Measurements from ENCODE around the gene PIK3C2G.

Gene PIK3C2G

DNA sequence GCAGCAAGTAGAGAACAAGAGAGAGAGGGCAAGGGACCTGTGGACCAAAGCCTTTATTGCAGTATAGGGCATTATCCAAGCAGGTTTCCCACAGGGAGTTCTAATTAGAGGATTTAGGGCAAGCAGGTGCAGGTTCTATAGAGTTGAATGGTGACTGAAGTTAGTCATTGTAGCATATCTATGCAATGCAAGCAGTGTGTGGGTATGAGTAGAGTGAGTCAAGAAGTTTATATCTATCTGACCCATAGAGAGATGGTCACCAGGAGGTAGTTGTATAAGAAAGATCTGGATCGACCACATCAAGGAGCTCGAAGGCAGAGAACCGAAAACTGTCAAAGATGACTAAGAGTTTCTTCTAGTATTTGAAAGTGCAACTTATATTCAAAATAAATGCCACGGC is 309.2 kb downstream of the PIK3C2G start:
- DNase-seq, result no peak

DNA sequence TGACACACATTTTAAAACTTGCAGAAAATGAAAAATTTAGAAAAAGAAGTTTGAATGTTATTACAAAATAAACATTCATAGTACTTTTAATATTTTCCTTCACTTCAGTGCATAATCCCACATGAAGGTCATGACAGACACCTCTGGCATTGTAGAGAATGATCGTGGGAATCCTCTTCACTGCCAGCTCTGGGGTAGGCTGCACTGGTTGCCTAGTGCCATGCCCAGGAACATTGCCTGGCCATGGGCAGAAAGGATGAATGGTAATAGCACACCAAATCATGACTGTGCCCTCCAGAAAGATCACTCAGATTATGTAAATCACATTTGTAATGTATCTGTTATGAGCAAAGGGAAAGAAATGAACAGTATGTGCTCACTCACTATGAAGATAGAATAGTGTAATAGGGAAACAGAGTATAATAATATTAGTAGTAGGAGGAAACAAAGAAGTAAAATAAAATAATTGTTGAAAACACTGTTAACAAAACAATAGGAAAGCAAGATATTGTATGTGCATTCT is 314.8 kb downstream of the PIK3C2G start:
- DNase-seq, result no peak

DNA sequence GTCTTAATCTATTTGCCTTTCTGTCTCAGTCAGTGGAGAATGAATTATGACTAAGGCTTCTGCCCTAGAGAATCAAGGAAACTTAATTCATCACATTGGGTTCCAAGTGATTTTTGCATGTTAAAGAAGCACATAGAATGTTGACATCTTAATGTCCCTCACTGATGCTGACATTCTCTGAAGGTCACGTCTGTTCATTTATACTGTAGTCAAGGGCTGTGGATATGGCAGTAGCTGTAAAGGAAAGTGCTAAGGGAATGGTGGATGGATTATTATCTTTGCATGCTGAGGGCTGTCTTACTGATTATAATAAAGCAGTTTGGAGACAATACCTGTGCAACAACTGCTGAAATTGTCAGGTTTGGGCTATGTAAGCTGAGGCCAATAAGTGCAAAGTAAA is 315.3 kb downstream of the PIK3C2G start:
- DNase-seq, result no peak

DNA sequence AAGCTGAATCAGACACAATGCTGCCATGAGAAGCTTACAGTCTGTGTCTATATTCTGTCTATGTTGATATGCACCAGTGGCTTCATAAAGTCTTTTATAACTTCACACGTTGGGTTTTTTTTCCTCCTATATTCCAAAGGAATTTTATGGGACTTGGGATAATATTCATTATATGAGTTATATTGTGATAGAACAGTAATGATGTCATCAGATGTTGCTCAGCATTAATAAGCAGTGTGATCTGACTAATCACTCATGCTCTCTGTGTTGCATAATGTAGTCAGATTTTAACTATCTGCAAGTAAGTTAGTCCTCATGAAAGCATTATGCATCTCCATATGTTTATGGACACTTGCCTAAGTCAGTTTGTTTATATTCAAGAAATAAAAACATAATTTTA is 316.9 kb downstream of the PIK3C2G start:
- DNase-seq, result no peak

DNA sequence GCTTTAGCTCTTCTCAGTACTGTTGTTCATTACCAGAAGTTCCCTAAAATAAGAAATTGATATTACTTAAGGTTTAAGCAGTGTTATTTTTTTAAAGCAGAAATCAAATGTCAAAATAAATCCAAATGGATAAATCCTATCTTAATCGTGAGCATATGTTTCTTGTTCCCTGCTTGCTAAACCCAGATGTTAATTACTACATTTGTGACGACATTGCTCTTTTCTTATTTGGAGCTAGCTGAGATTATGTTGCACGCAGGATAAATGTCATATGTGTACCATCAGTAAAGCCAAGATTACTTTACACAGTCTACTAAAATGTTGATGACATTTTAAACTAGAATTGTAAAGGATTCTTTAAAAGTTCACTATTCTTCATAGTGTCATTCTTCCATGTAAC is 319.0 kb downstream of the PIK3C2G start:
- no peak for DNase-seq

DNA sequence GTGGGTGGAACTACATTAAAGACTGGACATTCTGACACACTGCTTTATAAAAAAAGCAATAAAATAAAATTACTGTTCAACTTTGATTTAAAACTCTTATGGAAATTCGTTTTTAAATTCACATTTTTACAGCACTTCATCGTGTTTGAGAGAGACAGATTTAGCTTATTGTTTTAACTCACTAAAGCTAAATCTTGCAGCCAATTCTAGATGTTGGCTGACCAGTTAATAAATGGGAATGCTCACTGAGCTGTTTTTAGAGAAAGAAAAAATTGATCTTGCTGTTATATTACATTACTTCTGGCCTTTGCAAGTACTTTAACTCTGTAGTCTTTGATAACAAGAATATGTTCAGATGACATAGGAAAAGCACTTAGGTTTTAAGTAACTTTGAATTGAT is 319.4 kb downstream of the PIK3C2G start:
- DNase-seq, result no peak

DNA sequence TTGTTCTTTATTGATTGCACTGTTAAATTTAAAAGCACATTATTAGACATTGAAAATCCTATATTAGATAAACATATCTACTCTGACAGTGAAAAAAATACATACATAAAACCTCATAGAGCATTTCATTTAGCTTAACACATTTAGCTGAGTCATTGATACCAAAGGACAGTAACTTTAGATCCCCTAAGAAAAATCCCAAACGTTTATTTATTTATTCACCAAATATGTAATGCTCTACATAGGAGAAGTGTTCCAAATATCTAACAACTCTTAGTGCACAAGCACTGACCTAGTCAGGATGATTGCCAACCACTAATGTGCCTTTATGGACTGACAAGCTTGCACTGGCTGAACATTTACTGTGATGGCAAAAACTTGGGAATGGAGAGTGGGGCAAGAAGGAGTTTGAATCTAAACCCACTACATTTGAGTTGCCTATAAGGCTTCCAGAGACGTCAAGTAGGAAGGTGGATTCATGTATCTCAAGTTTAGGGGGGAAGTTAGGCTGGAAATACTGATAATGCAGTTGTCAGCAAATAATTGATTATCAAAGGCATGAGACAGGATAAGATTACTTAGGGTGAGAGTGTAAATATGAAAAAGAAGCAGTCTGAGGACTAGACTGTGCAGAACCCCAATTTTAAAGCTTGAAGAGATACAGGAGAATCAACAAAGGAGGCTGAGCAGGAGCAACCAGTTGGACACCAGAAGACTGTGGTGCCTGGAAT is 320.1 kb downstream of the PIK3C2G start:
- DNase-seq, result no peak

DNA sequence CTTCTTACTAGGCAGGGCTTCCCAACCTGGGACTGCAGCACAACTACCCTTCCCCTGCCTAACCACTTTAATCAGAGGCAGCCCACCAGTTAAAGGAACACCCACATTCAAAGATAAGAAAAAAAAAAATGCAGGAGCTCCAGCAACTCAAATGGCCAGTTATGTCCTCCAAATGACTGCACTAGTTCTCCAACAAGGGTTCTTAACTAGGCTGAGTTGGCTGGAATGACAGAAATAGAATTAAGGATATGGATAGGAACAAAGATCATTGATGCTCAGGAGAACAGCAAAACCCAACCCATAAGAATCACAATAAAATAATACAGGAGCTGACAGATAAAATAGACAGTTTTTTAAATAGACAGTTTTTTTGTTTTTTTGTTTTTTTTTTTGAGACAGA is 322.3 kb downstream of the PIK3C2G start:
- DNase-seq, result no peak

DNA sequence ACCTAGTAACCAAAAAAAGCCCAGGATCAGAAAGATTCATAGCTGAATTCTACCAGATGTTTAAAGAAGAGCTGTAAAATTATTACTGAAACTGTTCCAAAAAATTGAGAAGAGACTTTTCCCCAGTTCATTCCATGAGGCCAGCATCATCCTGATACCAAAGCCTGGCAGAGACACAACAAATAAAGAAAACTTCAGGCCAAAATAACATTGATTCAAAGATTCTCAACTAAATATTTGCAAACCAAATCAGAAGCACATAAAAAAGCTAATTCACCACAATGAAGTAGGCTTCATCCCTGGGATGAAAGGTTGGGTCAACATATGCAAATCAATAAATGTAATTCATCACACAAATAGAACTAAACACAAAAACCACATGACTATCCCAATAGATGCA is 325.3 kb downstream of the PIK3C2G start:
- DNase-seq, result no peak

DNA sequence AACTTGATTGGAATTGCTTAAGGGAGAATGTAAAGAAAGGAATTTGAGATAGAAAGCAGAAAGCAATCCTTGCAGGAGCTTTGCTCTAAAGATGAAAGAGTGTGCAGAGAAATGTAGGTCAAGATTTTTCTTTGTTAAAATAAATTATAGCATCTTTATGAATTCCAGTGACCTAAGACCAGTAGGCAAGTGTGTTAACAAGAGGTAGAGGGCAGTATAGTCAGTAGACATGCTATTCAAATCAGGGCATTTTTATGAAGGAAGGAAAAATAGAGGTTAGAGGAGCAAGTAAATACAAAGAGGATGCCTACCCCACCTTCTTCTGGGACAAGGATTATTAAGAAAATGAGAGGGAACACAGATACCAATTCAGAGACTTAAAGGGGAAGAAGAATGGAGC is 328.0 kb downstream of the PIK3C2G start:
- DNase-seq, result no peak

DNA sequence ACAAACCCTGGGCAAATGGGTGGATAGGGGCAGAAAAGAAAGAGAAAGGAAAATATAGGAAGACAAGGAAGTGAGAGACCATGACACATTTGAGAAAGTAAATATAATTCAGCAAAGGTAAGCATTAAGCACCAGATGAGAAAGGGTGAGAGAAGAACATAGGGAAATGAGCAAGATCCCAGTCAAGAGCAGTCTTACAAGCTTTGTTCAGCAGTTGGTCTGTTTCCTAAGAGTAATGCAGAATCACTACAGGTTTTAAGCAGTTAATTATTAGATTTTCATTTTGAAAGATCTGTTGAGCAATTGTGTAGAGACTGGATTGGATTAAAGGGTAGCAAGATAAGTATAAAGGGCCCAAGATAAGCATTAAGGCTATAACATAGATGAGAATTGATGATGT is 330.2 kb downstream of the PIK3C2G start:
- no peak for DNase-seq

DNA sequence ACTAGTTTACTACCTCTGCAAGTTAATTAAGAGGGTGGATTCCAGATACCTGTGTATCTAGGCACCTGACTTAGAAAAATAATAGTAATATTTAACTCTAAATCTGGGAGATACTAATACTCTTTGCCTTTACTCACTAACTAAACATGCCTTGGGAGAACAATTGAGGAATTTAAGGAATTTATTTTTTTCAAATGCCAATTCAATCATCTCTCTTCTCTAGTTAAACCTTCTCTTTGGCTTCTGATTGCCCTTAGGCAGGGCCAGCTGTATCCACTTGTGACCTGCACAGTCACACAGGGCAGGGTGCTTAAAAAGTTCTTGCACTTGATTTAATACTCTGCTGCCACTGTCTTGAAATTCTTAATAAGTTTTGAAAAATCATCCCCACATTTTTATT is 334.1 kb downstream of the PIK3C2G start:
- no peak for DNase-seq

DNA sequence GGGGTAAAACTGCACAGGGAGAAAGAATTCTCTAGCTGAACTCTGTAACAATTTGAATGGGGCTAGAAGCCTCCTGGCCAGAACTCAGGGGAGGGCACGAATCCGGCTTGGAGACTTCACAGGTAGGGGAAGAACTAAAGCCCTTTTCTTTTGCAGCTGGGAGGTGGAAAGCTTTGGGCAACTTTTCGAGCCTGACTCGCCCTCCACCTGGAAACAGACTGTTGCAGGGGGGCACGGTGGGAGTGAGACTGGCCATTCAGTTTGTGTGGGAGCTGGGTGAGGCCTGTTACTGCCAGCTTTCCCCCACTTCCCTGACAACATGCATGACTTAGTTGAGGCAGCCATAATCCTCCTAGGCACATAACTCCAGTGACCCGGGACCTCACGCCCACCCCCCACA is 340.6 kb downstream of the PIK3C2G start:
- no peak for DNase-seq

DNA sequence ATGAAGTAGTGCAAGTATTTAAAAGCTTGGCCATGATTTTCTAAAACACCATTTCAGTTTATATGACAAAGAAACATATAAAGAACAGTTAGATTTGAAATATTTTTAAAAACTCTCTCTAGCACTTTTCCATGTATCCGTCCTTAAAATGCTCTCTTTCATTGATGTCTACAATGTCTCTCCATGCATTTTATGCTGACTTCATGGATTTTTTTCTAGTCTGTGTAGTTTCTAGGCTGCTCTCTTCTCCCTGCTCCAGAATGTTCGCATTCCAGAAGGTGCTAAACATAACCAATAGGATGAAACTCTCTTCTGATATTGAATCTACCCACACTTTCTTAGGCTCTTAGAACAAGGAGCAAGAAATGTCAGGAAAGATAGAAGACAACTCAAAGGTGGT is 351.7 kb downstream of the PIK3C2G start:
- DNase-seq, result no peak

DNA sequence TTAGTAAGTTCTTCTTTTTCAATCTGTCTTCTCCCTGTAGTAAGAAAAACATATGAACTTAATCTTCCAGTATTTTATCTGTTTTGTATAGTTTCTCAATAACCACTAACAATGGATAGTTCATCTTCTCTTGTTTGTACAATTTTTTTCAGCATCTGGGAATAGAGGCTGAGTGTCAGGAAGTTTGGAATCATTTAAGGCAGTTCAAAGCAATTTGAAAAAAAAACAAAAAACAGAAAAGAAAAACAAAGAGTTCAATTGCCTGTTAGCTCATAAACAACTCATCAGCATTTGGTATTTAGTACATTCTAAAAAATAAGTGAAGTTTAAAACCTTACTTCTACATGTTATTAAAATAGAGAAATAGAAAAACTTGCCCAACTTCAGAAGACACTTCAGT is 359.7 kb downstream of the PIK3C2G start:
- no peak for DNase-seq

DNA sequence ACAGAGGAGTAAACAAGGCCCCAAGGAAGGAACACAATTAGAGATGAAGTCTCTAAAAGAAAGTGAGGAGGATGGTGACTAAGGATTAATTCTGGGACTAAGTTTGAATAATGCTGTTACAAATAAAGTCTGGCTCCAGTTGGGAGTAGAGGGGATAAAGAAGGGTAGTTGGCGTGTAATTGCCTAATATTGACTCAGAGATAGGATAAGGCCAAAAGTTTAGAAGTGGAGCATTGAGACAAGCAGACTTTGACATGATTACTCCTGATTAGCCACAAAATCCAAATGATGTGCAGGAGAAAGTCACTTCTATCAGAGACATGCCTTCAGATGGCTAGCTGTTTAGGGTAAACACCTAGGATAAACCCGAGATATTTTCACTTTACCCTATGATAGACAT is 368.1 kb downstream of the PIK3C2G start:
- no peak for DNase-seq

DNA sequence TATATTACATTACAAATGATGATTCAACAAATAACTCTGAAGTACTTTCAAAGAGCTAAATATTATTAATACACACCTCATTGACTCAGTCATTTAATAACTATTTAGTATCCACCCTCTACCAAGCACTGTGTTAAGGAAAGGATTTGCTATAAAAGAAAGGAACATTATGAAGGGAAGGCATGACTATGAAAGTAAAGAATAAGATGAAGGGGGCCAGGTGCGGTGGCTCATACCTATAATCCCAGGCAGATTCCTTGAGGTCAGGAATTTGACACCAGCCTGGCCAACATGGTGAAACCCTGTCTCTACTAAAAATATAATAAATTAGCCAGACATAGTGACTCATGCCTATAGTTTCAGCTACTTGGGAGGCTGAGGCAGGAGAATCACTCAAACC is 368.6 kb downstream of the PIK3C2G start:
- DNase-seq, result no peak

DNA sequence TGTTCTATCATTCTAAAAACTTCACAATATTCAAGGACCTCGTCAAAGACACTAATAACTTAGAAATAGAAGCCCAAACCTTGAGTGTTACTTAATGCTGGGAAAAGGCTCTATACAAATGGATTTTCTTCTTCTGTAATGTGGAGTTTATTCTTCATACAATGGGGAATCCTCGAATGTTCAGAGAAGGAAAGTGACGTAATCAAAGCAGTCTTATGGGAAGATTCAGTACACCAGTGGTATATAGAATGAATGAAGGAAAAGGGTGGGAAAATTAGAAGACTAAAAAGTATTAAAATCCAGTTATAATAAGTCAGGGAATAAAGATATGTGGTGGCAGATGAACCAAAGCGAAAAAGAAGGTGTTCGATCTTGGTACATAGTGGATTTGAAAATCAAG is 370.0 kb downstream of the PIK3C2G start:
- no peak for DNase-seq

DNA sequence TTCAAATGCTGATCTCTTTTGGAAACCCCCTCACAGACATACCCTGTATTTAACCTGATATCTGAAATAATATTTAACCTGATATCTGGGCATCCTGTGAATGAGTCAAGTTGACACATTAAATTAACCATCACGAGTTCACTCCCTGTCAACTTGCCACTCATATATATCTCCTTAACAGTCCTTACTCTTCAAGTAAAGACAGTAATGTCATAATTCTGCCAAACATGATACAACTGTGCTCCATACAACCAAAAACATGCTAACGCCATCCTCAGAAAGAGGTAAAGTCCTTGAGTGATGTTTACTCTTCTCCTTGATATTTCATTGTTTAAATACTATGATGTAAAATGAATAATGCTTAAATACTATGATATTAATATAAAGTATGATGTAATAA is 371.5 kb downstream of the PIK3C2G start:
- no peak for DNase-seq

DNA sequence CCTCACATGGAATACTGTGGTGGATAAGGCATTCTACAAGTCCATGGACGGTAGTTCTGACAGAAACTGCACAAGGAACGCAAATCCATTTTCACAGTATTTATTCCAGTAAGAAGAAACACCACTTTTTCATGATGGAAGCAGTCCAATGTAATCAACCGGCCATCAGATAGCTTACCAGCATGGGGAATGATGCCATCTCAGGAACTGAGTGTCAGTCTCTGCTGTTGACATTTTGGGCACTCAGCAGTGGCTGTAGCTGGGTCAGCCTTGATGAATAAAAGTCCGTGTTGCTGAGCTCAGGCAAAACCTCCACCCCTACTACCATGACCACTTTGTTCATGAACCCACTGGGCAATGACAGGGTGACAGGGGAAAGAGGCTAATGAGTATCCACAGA is 373.1 kb downstream of the PIK3C2G start:
- DNase-seq, result no peak

DNA sequence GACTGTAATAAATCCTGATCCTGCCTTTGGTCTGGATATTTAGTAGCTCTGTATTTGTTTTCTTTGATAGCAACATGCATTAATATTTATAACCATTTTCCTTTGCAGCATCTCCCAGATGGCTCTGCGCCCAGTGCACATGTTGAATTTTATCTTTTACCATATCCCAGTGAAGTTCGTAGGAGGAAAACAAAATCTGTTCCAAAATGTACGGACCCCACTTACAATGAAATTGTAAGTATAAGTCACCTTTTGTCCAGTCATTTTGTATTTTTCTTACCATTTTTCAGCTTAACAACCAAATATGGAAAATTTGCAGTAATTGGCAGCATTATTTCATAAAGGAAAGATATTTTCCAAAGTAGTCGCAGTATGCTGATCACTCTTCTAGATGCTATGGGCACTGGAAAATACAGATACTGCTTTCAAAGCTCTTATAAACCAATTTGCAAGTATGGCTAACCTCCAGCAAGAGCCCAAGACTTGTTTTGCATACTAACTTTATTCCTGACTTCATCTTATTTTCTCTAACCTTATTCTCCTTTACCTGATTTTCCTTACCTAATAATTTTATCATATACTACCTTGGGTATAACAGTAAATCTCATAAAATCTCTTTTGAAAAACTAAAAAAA is 379.1 kb downstream of the PIK3C2G start:
- DNase-seq, result no peak

DNA sequence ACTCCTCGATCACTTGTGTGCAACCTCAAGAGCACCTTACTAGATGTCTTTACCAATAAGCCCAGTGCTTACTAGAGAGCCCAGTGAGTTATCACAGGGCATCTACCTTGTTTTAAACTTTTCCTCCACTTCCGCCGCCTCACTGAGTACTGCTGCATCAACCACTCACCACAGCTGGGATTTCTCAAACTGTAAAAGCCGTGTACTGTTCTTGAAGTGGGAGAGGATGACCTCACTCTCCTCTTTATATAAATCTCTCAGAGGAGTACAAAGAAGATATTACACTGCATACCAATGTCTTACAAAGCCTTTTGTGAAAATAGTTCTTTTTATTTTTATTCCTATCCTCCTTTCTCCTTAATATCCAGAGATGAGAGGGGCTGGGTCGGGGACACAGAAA is 382.4 kb downstream of the PIK3C2G start:
- no peak for DNase-seq

DNA sequence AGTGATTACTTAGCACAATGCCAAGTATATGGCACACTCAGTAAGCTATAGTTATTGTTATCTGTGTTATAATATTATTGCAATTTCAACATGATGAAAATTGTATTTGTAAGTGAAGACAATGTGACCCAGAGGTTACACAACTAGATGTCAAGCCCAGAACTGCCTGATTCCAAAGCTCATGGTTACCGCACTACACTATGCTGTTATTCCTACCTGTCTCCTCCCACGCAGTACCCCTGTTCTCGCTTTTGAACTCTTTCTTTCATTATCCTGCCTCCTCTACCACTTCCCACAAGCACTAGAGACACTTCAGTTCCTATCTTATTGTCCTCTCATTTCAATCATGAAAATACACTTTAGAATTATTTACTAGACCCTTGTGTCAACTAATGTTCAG is 383.2 kb downstream of the PIK3C2G start:
- DNase-seq, result no peak

DNA sequence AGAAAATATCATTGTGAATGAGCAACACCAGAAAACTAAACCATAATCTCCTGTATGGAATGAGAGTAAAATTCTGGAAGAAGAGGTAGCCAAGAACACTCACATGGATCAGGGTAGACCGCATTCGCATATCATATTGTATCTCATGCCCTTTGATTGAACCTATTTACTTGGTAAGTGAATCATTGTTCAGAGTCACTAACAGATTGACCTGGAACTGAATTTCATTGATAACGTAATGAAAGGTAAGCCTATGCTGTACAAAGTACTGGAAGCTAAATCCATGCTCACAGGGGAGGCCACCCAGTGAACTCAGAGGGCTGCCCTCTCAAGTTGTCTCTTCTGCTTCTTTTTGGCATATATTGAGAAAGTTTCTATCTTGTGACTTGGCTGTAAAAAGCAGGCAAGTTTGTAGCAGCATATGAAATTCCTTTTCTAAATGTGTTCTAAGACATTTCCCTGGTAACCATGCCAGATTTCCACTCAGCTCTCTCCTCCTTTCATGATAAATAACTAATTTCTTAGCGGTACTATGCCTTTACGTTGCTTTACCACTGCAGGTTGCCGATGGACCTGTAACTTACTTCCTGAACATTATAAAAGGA is 385.1 kb downstream of the PIK3C2G start:
- no peak for DNase-seq
